Sigmoid colon (tissue), 4 donors: ENCODE measurements around the gene DCST1.
"Not testable (repeated sequence)": the region's sequence is repeated elsewhere in the genome, so short reads cannot be mapped to it uniquely, and the experiment has no call there.

Experiments used
- POLR2A ChIP-seq, 2 donors: fragments of 450-650 bp; IDR thresholded peaks; one replicate each; pipeline ENCODE4 v1.6.1; 2016; ENCODE audit warnings: antibody characterized with exemption in 2 of 2, mild to moderate bottlenecking in 2 of 2, moderate library complexity in 2 of 2
- POLR2AphosphoS5 ChIP-seq, 4 donors: sonication (generic); formaldehyde crosslinking; IDR thresholded peaks; one replicate each; pipeline ENCODE4 v1.6.1; 2017; ENCODE audit warnings: antibody characterized with exemption in 4 of 4

- TF ChIP-seq POLR2A, POLR2AphosphoS5 (IDR thresholded peaks at IDR 0.05): not testable (repeated sequence)
Measured at GRCh38 chr1:154986736-154987135, 46.9 kb upstream of the DCST1 start.
